Chondrocyte (in vitro differentiated cells): ENCODE measurements around the gene LTBP1. TPM values are rescaled to one million over a fixed set of nuclear protein-coding genes. Genes with fewer than 3 reads are reported as not detected.

Experiments
- DNase-seq: peaks from one replicate; pipeline ENCODE4 v3.0.0; 2021; ENCODE audit warnings: mixed read lengths, low spot score
- H3K27ac Mint-ChIP-seq: one replicate; pipeline ENCODE4 v1.8.0; 2021; ENCODE audit warnings: mild to moderate bottlenecking, moderate library complexity, mixed read lengths; ENCODE audit not compliant: unreplicated experiment
- H3K27me3 Mint-ChIP-seq: 2 replicates; pipeline ENCODE4 v1.8.0; 2021; ENCODE audit warnings: low read depth, mixed read lengths
- H3K36me3 Mint-ChIP-seq: 2 replicates; pipeline ENCODE4 v1.8.0; 2021; ENCODE audit warnings: low read depth, mixed read lengths
- H3K4me1 Mint-ChIP-seq: 2 replicates; pipeline ENCODE4 v1.8.0; 2021; ENCODE audit warnings: low read depth, mild to moderate bottlenecking, mixed read lengths
- H3K4me3 Mint-ChIP-seq: one replicate; pipeline ENCODE4 v1.8.0; 2021; ENCODE audit warnings: mild to moderate bottlenecking, moderate library complexity, mixed read lengths; ENCODE audit not compliant: unreplicated experiment
- H3K9me3 Mint-ChIP-seq: 2 replicates; pipeline ENCODE4 v1.8.0; 2021; ENCODE audit warnings: low read depth, mixed read lengths
- total RNA-seq: library from RNA; stranded (reverse); gene quantifications from 3 replicates; pipeline ENCODE4 v1.2.1, GENCODE V29; 2021
- TF ChIP-seq, protein P1 (sequence below): fragments of 200-600 bp; sonication (generic); IDR thresholded peaks from 2 replicates; pipeline ENCODE4 v1.5.0; 2021; ENCODE audit warnings: antibody characterized with exemption, mild to moderate bottlenecking, moderate library complexity

Gene LTBP1
- total RNA-seq, 1 donor from 2014 or later: 398 TPM

DNA sequence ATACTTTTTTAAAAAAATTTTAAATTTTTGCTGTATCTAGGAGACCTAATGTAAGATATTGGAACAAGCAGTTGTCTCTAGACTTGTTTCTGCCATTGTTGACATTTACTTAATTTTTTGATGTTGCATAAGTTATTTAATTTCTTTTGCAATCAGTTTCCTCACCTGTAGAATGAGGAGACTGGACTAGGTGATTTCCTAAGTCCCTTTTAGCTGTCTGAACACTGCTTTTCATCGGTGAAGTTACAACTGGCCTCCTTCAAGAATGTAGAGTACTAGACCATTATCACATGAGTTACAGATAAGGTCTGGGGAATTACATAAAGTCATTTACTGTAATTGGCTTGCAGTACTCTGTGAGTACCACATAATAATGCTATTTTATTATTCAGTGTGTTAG is 147.6 kb downstream of the LTBP1 start:
- Mint-ChIP-seq H3K36me3 (peaks cover 2% of the 10 kb centered on the region), H3K27me3 (no peaks in the 10 kb centered on the region), H3K27ac (no peak overlapping the region), H3K4me1 (peaks cover 18% of the 10 kb centered on the region), H3K4me3 (no peak overlapping the region), H3K9me3 (peaks cover 3% of the 10 kb centered on the region)
- TF ChIP-seq, protein P1, sequence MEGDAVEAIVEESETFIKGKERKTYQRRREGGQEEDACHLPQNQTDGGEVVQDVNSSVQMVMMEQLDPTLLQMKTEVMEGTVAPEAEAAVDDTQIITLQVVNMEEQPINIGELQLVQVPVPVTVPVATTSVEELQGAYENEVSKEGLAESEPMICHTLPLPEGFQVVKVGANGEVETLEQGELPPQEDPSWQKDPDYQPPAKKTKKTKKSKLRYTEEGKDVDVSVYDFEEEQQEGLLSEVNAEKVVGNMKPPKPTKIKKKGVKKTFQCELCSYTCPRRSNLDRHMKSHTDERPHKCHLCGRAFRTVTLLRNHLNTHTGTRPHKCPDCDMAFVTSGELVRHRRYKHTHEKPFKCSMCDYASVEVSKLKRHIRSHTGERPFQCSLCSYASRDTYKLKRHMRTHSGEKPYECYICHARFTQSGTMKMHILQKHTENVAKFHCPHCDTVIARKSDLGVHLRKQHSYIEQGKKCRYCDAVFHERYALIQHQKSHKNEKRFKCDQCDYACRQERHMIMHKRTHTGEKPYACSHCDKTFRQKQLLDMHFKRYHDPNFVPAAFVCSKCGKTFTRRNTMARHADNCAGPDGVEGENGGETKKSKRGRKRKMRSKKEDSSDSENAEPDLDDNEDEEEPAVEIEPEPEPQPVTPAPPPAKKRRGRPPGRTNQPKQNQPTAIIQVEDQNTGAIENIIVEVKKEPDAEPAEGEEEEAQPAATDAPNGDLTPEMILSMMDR: no peak
- no peak for DNase-seq

GRCh38 chr2:33099989-33100388 is 153.2 kb downstream of the LTBP1 start:
- TF ChIP-seq, protein P1: no peak
- no peak overlapping the region for H3K4me3 Mint-ChIP-seq
- H3K27me3 Mint-ChIP-seq: no peaks in the 10 kb centered on the region
- H3K36me3 Mint-ChIP-seq: peaks cover 2% of the 10 kb centered on the region
- H3K9me3 Mint-ChIP-seq: peaks cover 6% of the 10 kb centered on the region
- no peak overlapping the region for H3K27ac Mint-ChIP-seq
- DNase-seq: no peak
- H3K4me1 Mint-ChIP-seq: peaks cover 16% of the 10 kb centered on the region

DNA sequence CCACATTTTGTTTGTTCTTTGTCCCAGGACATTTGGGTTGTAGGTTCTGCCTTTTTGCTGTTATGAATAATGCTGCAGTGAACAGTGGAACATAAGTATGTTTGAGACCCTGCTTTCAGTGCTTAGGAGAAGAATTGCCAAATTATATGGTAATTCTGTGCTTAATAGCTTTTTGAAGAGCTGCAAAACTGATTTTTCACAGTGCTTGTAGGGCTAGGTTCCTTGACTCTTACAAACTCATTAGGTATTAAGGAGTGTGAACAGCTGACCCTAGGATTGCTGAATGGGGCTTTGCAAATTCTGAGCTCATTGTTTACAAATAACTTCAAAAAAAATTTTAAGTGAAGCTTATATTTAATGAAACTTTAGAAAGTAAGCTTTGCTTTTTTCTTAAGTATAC is 154.2 kb downstream of the LTBP1 start:
- Mint-ChIP-seq H3K4me1 (peaks cover 18% of the 10 kb centered on the region), H3K27ac (no peak overlapping the region), H3K9me3 (peaks cover 6% of the 10 kb centered on the region), H3K4me3 (no peak overlapping the region), H3K36me3 (no peaks in the 10 kb centered on the region), H3K27me3 (no peaks in the 10 kb centered on the region)
- TF ChIP-seq, protein P1: no peak
- DNase-seq: no peak

DNA sequence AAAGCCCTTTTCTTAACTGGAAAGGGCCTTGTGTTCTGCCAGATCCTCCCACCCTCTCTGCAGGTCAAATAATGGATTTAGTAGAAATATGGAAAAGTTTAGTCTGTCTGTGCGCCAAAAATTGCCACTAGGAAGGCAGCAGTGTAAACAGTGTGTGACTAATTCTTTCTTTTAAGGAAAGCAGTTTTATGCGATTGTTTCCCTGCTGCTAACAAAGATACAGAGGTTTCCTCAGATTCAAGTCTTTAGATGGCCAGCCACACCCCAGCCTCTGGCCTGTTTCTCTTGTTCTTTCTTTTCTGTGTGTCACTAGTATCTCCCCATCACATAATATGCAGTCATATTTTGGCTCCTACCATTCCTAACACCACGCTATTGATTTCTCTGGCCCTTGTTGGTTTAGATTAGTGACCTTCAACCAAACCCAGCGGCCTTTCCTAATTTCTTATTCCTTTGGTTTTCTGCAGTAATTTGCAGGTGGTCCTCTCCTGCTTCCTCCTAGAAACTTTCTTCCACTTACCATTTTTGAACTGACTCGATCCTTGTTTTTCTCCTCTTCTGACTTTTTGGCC is 157.4 kb downstream of the LTBP1 start:
- peak overlapping the region; percentile 2 for H3K4me3 Mint-ChIP-seq
- H3K27me3 Mint-ChIP-seq: no peaks in the 10 kb centered on the region
- peak overlapping the region; percentile 91 for H3K27ac Mint-ChIP-seq
- peaks cover 43% of the 10 kb centered on the region for H3K4me1 Mint-ChIP-seq
- H3K9me3 Mint-ChIP-seq: peaks cover 11% of the 10 kb centered on the region
- DNase-seq: no peak
- TF ChIP-seq, protein P1: no peak
- H3K36me3 Mint-ChIP-seq: no peaks in the 10 kb centered on the region

- peaks cover 46% of the 10 kb centered on the region for H3K4me1 Mint-ChIP-seq
- no peak for DNase-seq
- H3K27ac Mint-ChIP-seq: peak overlapping the region; percentile 91
- H3K27me3 Mint-ChIP-seq: no peaks in the 10 kb centered on the region
- TF ChIP-seq, protein P1: no peak
- H3K9me3 Mint-ChIP-seq: peaks cover 11% of the 10 kb centered on the region
- H3K4me3 Mint-ChIP-seq: peak overlapping the region; percentile 2
- H3K36me3 Mint-ChIP-seq: no peaks in the 10 kb centered on the region
These were observed 158.0 kb downstream of the LTBP1 start for GRCh38 chr2:33104726-33105125.
